Gastroesophageal sphincter (tissue), 4 donors: ENCODE measurements around the gene PPIF. TPM values are rescaled to one million over a fixed set of nuclear protein-coding genes. Genes with fewer than 3 reads are reported as not detected.
A peak's percentile ranks its signal among the peaks of the same experiment; 100 is the strongest.

Source experiments
- ATAC-seq: fragments of 150-250 bp; one replicate; pipeline ENCODE4 v1.9.1; 2016; ENCODE audit warnings: mild to moderate bottlenecking, moderate library complexity
- H3K27ac ChIP-seq, 4 donors: fragments of 200-600 bp; sonication (generic) in 3 of 4; 1 replicate in 3 of 4; 2 replicates in 1 of 4; pipeline ENCODE4 v1.5.1; 2016 to 2019
- H3K27me3 ChIP-seq: fragments of 200-600 bp; sonication (generic); one replicate; pipeline ENCODE4 v1.5.1; 2019
- H3K36me3 ChIP-seq, 2 donors: fragments of 200-600 bp; sonication (generic); one replicate each; pipeline ENCODE4 v1.5.1; 2019; ENCODE audit warnings: control low read depth in 1 of 2
- H3K4me1 ChIP-seq, 3 donors: fragments of 200-600 bp; sonication (generic); 1 replicate in 2 of 3; 2 replicates in 1 of 3; pipeline ENCODE4 v1.5.1; 2016 to 2019; ENCODE audit warnings: control low read depth in 2 of 3
- H3K4me3 ChIP-seq, 2 donors: fragments of 200-600 bp; sonication (generic); one replicate each; pipeline ENCODE4 v1.5.1; 2019; ENCODE audit warnings: mild to moderate bottlenecking in 1 of 2, moderate library complexity in 1 of 2
- H3K9me3 ChIP-seq, 3 donors: fragments of 200-600 bp; sonication (generic); one replicate each; pipeline ENCODE4 v1.5.1; 2017 to 2019; ENCODE audit warnings: control low read depth in 2 of 3
- CTCF ChIP-seq, 4 experiments: fragments of 200-600 bp in 2 of 4; fragments of 450-650 bp in 2 of 4; sonication (generic) in 1 of 4; IDR thresholded peaks; one replicate each; pipeline ENCODE4 v1.5.1; 2017 to 2019; ENCODE audit warnings: antibody characterized with exemption in 4 of 4, mild to moderate bottlenecking in 2 of 4, moderate library complexity in 2 of 4
- EP300 ChIP-seq: sonication (generic); formaldehyde crosslinking; IDR thresholded peaks from one replicate; pipeline ENCODE4 v1.6.1; 2017; ENCODE audit warnings: antibody characterized with exemption, mild to moderate bottlenecking
- POLR2A ChIP-seq, 2 donors: fragments of 450-650 bp; IDR thresholded peaks; one replicate each; pipeline ENCODE4 v1.6.1; 2017; ENCODE audit warnings: antibody characterized with exemption in 2 of 2, mild to moderate bottlenecking in 2 of 2, moderate library complexity in 1 of 2
- POLR2AphosphoS5 ChIP-seq: sonication (generic); formaldehyde crosslinking; IDR thresholded peaks from one replicate; pipeline ENCODE4 v1.6.1; 2017; ENCODE audit warnings: antibody characterized with exemption
- WGBS, 2 donors: methylation state at CpG; one replicate each; pipeline ENCODE4 v1.1.5; 2018; ENCODE audit warnings: low coverage in 1 of 2; 5-methylcytosine and 5-hydroxymethylcytosine counted together
- total RNA-seq, 4 donors: library from RNA; depleted of rRNA; stranded (reverse); fragments of >200 nt; gene quantifications; one replicate each; pipeline ENCODE4 v1.1.0, GENCODE V29; 2016

Gene PPIF
- total RNA-seq, 4 donors from 2014 or later = 16.5 to 38.0 (median 22.8) TPM

GRCh38 chr10:79320820-79321493 lies 26.3 kb upstream of the PPIF start:
- peaks cover 0 to 18% (median 10%) of the 10 kb centered on the region in 3 donors for H3K4me1 ChIP-seq
- H3K4me3 ChIP-seq = no peak overlapping the region
- WGBS, 2 donors = 75 to 98% methylated on average over 5 to 6 of the region's 7 CpGs
- H3K27me3 ChIP-seq = no peaks in the 10 kb centered on the region
- no peak for ATAC-seq
- no peaks in the 10 kb centered on the region for H3K9me3 ChIP-seq
- TF ChIP-seq CTCF (IDR thresholded peaks at IDR 0.05) (no peak), POLR2A (IDR thresholded peaks at IDR 0.05) (no peak), POLR2AphosphoS5 (no peak), EP300 (no peak)
- no peak overlapping the region for H3K27ac ChIP-seq
- no peaks in the 10 kb centered on the region for H3K36me3 ChIP-seq

DNA sequence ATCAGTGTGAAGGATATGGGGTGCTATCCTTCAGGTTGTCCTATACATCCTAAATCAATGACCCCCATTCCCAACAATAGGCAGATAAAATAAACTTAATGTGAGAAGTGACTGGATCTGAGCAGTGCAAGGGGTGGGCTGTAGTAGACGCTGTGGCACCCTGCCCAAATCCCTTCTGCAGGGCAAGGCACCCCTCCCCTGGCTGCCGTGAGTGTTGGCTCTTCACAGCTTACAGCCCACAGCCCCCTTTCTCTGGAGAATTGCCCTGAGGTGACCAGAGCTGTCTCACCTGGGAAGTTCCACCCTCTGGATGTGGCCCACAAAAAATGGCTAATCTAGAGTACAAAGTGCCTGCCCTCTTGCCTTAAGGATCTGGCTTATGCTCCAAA lies 25.8 kb upstream of the PPIF start:
- TF ChIP-seq EP300 (no peak), CTCF (IDR thresholded peaks at IDR 0.05) (no peak), POLR2A (IDR thresholded peaks at IDR 0.05) (no peak), POLR2AphosphoS5 (no peak)
- no peaks in the 10 kb centered on the region for H3K36me3 ChIP-seq
- ATAC-seq = no peak
- no peak overlapping the region for H3K27ac ChIP-seq
- H3K27me3 ChIP-seq = no peaks in the 10 kb centered on the region
- WGBS, 2 donors = 60 to 87% methylated on average over 1 to 2 of the region's 2 CpGs
- no peak overlapping the region for H3K4me3 ChIP-seq
- H3K9me3 ChIP-seq = no peaks in the 10 kb centered on the region
- peaks cover 0 to 18% (median 10%) of the 10 kb centered on the region in 3 donors for H3K4me1 ChIP-seq

DNA sequence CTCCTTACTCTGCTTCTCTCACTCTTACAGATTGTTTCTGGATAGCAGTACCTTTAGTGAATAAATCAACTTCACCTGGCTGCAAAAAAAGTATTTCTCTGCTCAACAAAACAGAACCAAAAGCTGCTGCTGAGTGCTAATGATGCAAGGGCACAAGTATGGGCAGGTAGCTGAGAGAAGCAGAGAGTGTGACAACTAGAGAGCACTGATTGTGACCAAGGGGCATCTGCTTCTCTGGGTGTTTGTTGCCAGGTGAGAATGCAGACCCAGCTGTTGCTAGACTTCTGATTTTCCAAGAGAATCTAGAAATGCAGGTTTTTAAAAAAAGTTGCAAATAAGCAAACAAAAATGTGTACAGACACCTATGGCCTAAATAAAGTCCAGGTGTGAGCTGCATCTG lies 25.3 kb upstream of the PPIF start:
- Histone ChIP-seq H3K9me3 (no peaks in the 10 kb centered on the region), H3K27me3 (no peaks in the 10 kb centered on the region), H3K27ac (no peak overlapping the region), H3K4me1 (peaks cover 0 to 13% (median 10%) of the 10 kb centered on the region in 3 donors), H3K4me3 (no peak overlapping the region), H3K36me3 (no peaks in the 10 kb centered on the region)
- ATAC-seq = no peak
- TF ChIP-seq POLR2AphosphoS5 (no peak), EP300 (no peak), POLR2A (IDR thresholded peaks at IDR 0.05) (no peak), CTCF (IDR thresholded peaks at IDR 0.05) (no peak)

- 75 to 80% methylated on average over 6 to 10 of the region's 15 CpGs for WGBS, 2 donors
- peaks cover 0 to 4% (median under 1%) of the 10 kb centered on the region in 3 donors for H3K4me1 ChIP-seq
- peak; percentile 37 for ATAC-seq
These were observed 24.4 kb upstream of the PPIF start for GRCh38 chr10:79322616-79323543.

More at GRCh38 chr10:79322616-79323543, 24.4 kb upstream of the PPIF start:
- no peak for TF ChIP-seq POLR2AphosphoS5
- no peak for TF ChIP-seq POLR2A (IDR thresholded peaks at IDR 0.05)
- no peak for TF ChIP-seq EP300
- no peak for TF ChIP-seq CTCF (IDR thresholded peaks at IDR 0.05)
- no peak overlapping the region for H3K4me3 ChIP-seq
- H3K9me3 ChIP-seq = no peaks in the 10 kb centered on the region
- no peaks in the 10 kb centered on the region for H3K27me3 ChIP-seq
- no peaks in the 10 kb centered on the region for H3K36me3 ChIP-seq
- H3K27ac ChIP-seq = no peak overlapping the region
